CD4-positive, alpha-beta T cell treated with Interleukin-12 subunit alpha and Interleukin-12 subunit beta, for 1 hour (primary cell): Measurements from ENCODE around the gene COL10A1.
A peak's percentile ranks its signal among the peaks of the same experiment; 100 is the strongest.

Experiments
- DNase-seq: peaks from one replicate; pipeline ENCODE4 v3.0.0-alpha.2; 2020

COL10A1 gene

GRCh38 chr6:116126032-116126431 is at the start of gene COL10A1:
Gene COL10A1, minus strand, starts transcription at chr6:116126132. Its CDS starts 640 bp downstream, at chr6:116125492.
- DNase-seq, result no peak

GRCh38 chr6:116175344-116175743 is 49.4 kb upstream of the COL10A1 start:
- DNase-seq, result no peak

- DNase-seq, result no peak
These were observed 48.0 kb upstream of the COL10A1 start for GRCh38 chr6:116173928-116174327.

- DNase-seq, result no peak
These were observed 44.6 kb upstream of the COL10A1 start for GRCh38 chr6:116170358-116171057.

GRCh38 chr6:116169880-116170279 is 43.9 kb upstream of the COL10A1 start:
- no peak for DNase-seq

- no peak for DNase-seq
These were observed 42.2 kb upstream of the COL10A1 start for GRCh38 chr6:116168148-116168547.

- no peak for DNase-seq
These were observed 40.4 kb upstream of the COL10A1 start for GRCh38 chr6:116166369-116166768.

GRCh38 chr6:116165596-116165995 is 39.7 kb upstream of the COL10A1 start:
- DNase-seq, result no peak

- DNase-seq, result no peak
These were observed 34.0 kb upstream of the COL10A1 start for GRCh38 chr6:116159782-116160524.

GRCh38 chr6:116158641-116159040 is 32.7 kb upstream of the COL10A1 start:
- no peak for DNase-seq

- DNase-seq, result no peak
These were observed 31.5 kb upstream of the COL10A1 start for GRCh38 chr6:116157391-116157790.

GRCh38 chr6:116156405-116157326 is 30.7 kb upstream of the COL10A1 start:
- DNase-seq, result no peak

- no peak for DNase-seq
These were observed 29.0 kb upstream of the COL10A1 start for GRCh38 chr6:116154887-116155286.

- DNase-seq, result no peak
These were observed 26.7 kb upstream of the COL10A1 start for GRCh38 chr6:116152620-116153019.

GRCh38 chr6:116145803-116146675 is 20.1 kb upstream of the COL10A1 start:
- DNase-seq, result no peak

- no peak for DNase-seq
These were observed 18.7 kb upstream of the COL10A1 start for GRCh38 chr6:116144605-116145004.

GRCh38 chr6:116139917-116140316 is 14.0 kb upstream of the COL10A1 start:
- DNase-seq, result no peak

- DNase-seq, result peak; percentile 5
These were observed 11.0 kb upstream of the COL10A1 start for GRCh38 chr6:116136933-116137340.

GRCh38 chr6:116136373-116136772 is 10.4 kb upstream of the COL10A1 start:
- DNase-seq, result no peak

- no peak for DNase-seq
These were observed 7.5 kb upstream of the COL10A1 start for GRCh38 chr6:116133453-116133852.

GRCh38 chr6:116127771-116128493 is 2.0 kb upstream of the COL10A1 start:
- DNase-seq, result no peak

GRCh38 chr6:116120430-116120829 is 5.5 kb downstream of the COL10A1 start:
- DNase-seq, result no peak
